ENCODE measurements around the gene BRAF.

DNA sequence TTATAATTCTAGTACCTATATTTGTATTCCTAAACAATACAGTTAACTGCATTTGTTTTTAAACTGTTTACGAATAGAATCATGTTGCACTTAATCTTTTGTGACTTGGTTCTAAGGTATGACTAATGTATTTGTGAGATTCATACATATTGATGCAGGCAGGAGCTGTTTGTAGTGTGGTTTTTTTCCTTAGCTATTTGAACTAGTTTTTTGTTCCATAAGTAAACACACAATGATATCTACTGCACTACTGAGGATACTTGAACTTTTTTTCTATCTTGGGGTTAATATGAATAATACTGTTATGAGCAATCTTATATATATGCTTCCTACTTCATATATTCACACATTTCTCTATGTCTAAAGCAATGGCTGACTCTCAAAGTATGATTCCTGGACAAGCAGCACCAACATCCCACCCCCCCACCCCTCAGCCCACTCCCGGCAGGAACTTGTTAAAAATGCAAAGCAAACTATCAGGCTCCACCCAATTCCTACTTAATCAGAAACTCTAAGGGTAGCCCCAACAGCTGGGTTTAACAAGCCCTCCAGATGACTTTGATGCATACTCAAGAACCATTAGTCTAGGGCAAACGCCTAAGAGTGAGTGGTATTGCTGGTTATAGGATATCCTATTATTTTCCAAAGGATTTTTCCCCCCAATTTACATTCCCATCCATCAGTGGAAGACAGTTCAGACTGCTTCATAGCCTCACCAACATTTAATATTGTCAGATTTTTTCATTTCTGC is 25.8 kb downstream of the BRAF start:
- TF ChIP-seq, protein P1, sequence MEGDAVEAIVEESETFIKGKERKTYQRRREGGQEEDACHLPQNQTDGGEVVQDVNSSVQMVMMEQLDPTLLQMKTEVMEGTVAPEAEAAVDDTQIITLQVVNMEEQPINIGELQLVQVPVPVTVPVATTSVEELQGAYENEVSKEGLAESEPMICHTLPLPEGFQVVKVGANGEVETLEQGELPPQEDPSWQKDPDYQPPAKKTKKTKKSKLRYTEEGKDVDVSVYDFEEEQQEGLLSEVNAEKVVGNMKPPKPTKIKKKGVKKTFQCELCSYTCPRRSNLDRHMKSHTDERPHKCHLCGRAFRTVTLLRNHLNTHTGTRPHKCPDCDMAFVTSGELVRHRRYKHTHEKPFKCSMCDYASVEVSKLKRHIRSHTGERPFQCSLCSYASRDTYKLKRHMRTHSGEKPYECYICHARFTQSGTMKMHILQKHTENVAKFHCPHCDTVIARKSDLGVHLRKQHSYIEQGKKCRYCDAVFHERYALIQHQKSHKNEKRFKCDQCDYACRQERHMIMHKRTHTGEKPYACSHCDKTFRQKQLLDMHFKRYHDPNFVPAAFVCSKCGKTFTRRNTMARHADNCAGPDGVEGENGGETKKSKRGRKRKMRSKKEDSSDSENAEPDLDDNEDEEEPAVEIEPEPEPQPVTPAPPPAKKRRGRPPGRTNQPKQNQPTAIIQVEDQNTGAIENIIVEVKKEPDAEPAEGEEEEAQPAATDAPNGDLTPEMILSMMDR (IDR thresholded peaks at IDR 0.05) = no peak
- no peak for TF ChIP-seq EZH2phosphoT487 (IDR thresholded peaks at IDR 0.05)
- no peak for TF ChIP-seq EZH2 (IDR thresholded peaks at IDR 0.05)
